Caco-2 (cell line): ENCODE measurements around the gene MAST4. TPM values are rescaled to one million over a fixed set of nuclear protein-coding genes. Genes with fewer than 3 reads are reported as not detected.

ENCODE experiments used
- BruUV-seq: library from RNA; stranded (reverse); fragments of 400-500 nt; replicated peaks from 2 replicates; lab custom pipeline; 2021; lab: Mats Ljungman, UMichigan
- CTCF ChIA-PET: fragments of 300-600 bp; sonication (Branson Sonifier 250); formaldehyde crosslinking; loops from one replicate; lab custom pipeline; 2022; ENCODE audit warnings: antibody characterized with exemption; lab: Charles Lee
- POLR2A ChIA-PET: fragments of 300-600 bp; sonication (Branson Sonifier 250); formaldehyde crosslinking; loops from one replicate; lab custom pipeline; 2022; ENCODE audit warnings: antibody characterized with exemption; lab: Charles Lee
- DNase-seq, 2 experiments: peaks; one replicate each; pipeline versions ENCODE4 v3.0.0 to v3.0.0-alpha.2; 2020 to 2022
- H3K27me3 ChIP-seq: replicated peaks from 2 replicates; pipeline ENCODE4 v1.6.0; 2011; ENCODE audit warnings: low read length; ENCODE audit not compliant: control insufficient read depth, insufficient read depth
- H3K36me3 ChIP-seq: 2 replicates; pipeline ENCODE4 v1.5.1; 2011; ENCODE audit warnings: low read length; ENCODE audit not compliant: control insufficient read depth, insufficient read depth
- H3K4me1 ChIP-seq: fragments of 250-450 bp; sonication (Bioruptor Pico); 2 replicates; pipeline ENCODE4 v1.5.1; 2020; ENCODE audit warnings: mild to moderate bottlenecking
- H3K4me3 ChIP-seq: 2 replicates; pipeline ENCODE4 v1.5.1; 2011; ENCODE audit warnings: low read depth, mild to moderate bottlenecking, control low read depth, low read length
- H3K9me3 ChIP-seq: fragments of 250-450 bp; sonication (Bioruptor Pico); 2 replicates; pipeline ENCODE4 v1.5.1; 2020; ENCODE audit warnings: mild to moderate bottlenecking, moderate library complexity
- H3K27ac Mint-ChIP-seq: one replicate; pipeline ENCODE4 v1.8.0; 2022; ENCODE audit warnings: mixed read lengths; ENCODE audit not compliant: unreplicated experiment
- H3K27me3 Mint-ChIP-seq: one replicate; pipeline ENCODE4 v1.8.0; 2022; ENCODE audit warnings: mixed read lengths; ENCODE audit not compliant: insufficient read depth, unreplicated experiment
- H3K36me3 Mint-ChIP-seq: one replicate; pipeline ENCODE4 v1.8.0; 2022; ENCODE audit warnings: mild to moderate bottlenecking, mixed read lengths; ENCODE audit not compliant: insufficient read depth, unreplicated experiment
- H3K4me1 Mint-ChIP-seq: one replicate; pipeline ENCODE4 v1.8.0; 2022; ENCODE audit warnings: low read depth, mixed read lengths; ENCODE audit not compliant: unreplicated experiment
- H3K4me3 Mint-ChIP-seq: one replicate; pipeline ENCODE4 v1.8.0; 2022; ENCODE audit warnings: mild to moderate bottlenecking, moderate library complexity, mixed read lengths; ENCODE audit not compliant: unreplicated experiment
- H3K9me3 Mint-ChIP-seq: one replicate; pipeline ENCODE4 v1.8.0; 2022; ENCODE audit warnings: mixed read lengths; ENCODE audit not compliant: unreplicated experiment
- intact Hi-C: fragments of 100-400 bp; cut with micrococcal nuclease; formaldehyde crosslinking; loops from one replicate; pipeline ENCODE4 v1.10.0; 2022; ENCODE audit not compliant: unreplicated experiment
- total RNA-seq: library from RNA; stranded (reverse); gene quantifications from 2 replicates; pipeline ENCODE4 v1.2.3, GENCODE V29; 2022
- TF ChIP-seq, protein P1 (sequence below), 2 experiments: fragments of 200-600 bp in 1 of 2; IDR thresholded peaks; 1 replicate in 1 of 2; 2 replicates in 1 of 2; pipeline versions ENCODE4 v1.5.1 to v1.8.0; 2011 to 2022; ENCODE audit warnings: antibody characterized with exemption in 1 of 2, control low read depth in 1 of 2, inconsistent platforms in 1 of 2, low read depth in 1 of 2, low read length in 1 of 2, mild to moderate bottlenecking in 1 of 2, moderate library complexity in 1 of 2; ENCODE audit not compliant: insufficient read depth in 1 of 2, severe bottlenecking in 1 of 2, unreplicated experiment in 1 of 2

The MAST4 gene
- total RNA-seq, 1 experiment from 2014 or later: 17.8 TPM

DNA sequence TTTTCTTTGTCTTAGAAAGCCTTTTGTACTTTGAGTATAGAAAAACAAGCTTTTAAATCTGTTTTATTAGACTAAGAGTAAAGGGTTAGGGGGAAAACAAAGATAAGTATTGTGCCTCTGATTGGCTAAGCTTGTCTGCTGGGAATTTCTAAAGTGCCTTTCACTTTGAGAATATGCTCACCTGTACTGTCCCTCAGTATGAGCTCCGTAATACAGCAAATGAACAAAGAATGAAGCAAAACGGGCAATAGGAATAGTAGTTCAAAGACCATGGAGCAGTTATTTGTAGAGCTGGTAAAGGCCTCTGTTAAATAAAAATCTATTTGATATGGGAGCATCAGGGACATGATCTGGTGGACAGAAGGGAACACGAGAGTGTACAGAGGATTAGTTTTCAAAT is 277.8 kb downstream of the MAST4 start:
- BruUV-seq: no TSS peak
- peak in 1 of 2 experiments; percentile 23 for DNase-seq
- no peaks in the 10 kb centered on the region for H3K36me3 ChIP-seq
- no peaks in the 10 kb centered on the region for H3K9me3 ChIP-seq
- Mint-ChIP-seq H3K9me3 (no peaks in the 10 kb centered on the region), H3K27me3 (no peaks in the 10 kb centered on the region), H3K36me3 (no peaks in the 10 kb centered on the region), H3K4me3 (peak overlapping the region; percentile 5), H3K4me1 (peaks cover 8% of the 10 kb centered on the region), H3K27ac (no peak overlapping the region)
- H3K4me1 ChIP-seq: peaks cover 20% of the 10 kb centered on the region
- POLR2A ChIA-PET: no interaction called here
- H3K27me3 ChIP-seq: no peaks in the 10 kb centered on the region; the same call in 1 of the 2 replicates
- CTCF ChIA-PET: interaction anchor here (1.1 kb wide), 1 partner anchor 276 kb away, joined by 6 read pairs; no protein-coding TSS in a partner anchor
- H3K4me3 ChIP-seq: no peak overlapping the region
- TF ChIP-seq, protein P1, sequence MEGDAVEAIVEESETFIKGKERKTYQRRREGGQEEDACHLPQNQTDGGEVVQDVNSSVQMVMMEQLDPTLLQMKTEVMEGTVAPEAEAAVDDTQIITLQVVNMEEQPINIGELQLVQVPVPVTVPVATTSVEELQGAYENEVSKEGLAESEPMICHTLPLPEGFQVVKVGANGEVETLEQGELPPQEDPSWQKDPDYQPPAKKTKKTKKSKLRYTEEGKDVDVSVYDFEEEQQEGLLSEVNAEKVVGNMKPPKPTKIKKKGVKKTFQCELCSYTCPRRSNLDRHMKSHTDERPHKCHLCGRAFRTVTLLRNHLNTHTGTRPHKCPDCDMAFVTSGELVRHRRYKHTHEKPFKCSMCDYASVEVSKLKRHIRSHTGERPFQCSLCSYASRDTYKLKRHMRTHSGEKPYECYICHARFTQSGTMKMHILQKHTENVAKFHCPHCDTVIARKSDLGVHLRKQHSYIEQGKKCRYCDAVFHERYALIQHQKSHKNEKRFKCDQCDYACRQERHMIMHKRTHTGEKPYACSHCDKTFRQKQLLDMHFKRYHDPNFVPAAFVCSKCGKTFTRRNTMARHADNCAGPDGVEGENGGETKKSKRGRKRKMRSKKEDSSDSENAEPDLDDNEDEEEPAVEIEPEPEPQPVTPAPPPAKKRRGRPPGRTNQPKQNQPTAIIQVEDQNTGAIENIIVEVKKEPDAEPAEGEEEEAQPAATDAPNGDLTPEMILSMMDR (IDR thresholded peaks at IDR 0.05; ENCODE audit: insufficient read depth in 1 of 2, low read depth in 1 of 2, low read length in 1 of 2, severe bottlenecking in 1 of 2, unreplicated experiment in 1 of 2): no peak
- intact Hi-C loops: no loop called here

DNA sequence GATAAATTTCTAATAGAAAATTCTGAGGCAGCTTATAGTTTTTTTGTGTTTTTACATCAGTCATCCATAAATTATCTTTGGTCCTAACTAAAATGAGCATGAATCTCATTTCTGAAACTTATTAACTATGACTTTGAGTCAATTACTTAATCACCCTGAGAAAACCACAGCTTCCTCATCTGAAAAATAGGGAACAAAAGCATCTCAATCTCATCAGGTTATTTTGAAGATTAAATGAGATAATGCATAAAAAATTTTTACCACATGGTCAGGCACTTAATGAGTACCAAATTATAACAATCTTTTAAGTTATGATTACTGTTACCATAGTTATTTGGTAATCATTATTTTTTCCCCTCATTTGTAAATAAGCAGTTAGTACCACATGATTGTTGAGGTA is 279.1 kb downstream of the MAST4 start:
- Mint-ChIP-seq H3K4me1 (peaks cover 8% of the 10 kb centered on the region), H3K4me3 (no peak overlapping the region), H3K9me3 (no peaks in the 10 kb centered on the region), H3K27me3 (no peaks in the 10 kb centered on the region), H3K36me3 (no peaks in the 10 kb centered on the region), H3K27ac (no peak overlapping the region)
- intact Hi-C loops: no loop called here
- POLR2A ChIA-PET: no interaction called here
- DNase-seq: no peak
- CTCF ChIA-PET: interaction anchor here (0.6 kb wide), 1 partner anchor 38 kb away, joined by 3 read pairs; no protein-coding TSS in a partner anchor
- Histone ChIP-seq H3K27me3 (no peaks in the 10 kb centered on the region; the same call in 1 of the 2 replicates), H3K36me3 (no peaks in the 10 kb centered on the region), H3K9me3 (no peaks in the 10 kb centered on the region), H3K4me1 (peaks cover 20% of the 10 kb centered on the region), H3K4me3 (no peak overlapping the region)
- TF ChIP-seq, protein P1 (IDR thresholded peaks at IDR 0.05; ENCODE audit: insufficient read depth in 1 of 2, low read depth in 1 of 2, low read length in 1 of 2, severe bottlenecking in 1 of 2, unreplicated experiment in 1 of 2): no peak
- no TSS peak for BruUV-seq

DNA sequence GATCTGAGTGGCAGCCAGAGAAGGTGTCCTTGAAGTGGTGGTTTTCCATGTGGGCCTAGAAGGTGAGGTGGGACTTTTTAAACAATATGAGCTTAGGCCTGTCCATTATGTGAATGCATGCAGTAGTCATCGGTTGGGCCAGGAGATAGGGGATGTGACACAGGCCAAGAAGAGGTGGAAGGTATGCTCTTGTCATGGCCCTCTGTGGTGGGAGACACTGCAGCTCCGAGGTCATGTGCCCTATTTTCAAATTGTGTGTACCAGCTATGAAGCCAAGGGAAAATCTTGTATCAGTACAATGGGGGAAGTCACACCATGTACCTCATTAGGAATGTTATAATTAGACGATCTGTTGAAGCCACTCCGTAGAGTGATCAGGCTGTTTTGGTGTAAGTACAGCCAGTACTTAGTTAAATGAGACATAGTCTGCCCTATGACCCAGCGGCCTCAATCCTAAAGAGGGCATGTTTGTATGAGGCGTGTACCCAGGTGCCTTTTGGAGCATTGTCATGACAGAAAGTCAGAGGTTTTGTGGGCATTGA is 280.1 kb downstream of the MAST4 start:
- TF ChIP-seq, protein P1 (IDR thresholded peaks at IDR 0.05; ENCODE audit: insufficient read depth in 1 of 2, low read depth in 1 of 2, low read length in 1 of 2, severe bottlenecking in 1 of 2, unreplicated experiment in 1 of 2): no peak
- POLR2A ChIA-PET: no interaction called here
- Mint-ChIP-seq H3K27ac (no peak overlapping the region), H3K27me3 (no peaks in the 10 kb centered on the region), H3K4me3 (no peak overlapping the region), H3K36me3 (no peaks in the 10 kb centered on the region), H3K4me1 (peaks cover 8% of the 10 kb centered on the region), H3K9me3 (no peaks in the 10 kb centered on the region)
- CTCF ChIA-PET: no interaction called here
- Histone ChIP-seq H3K36me3 (no peaks in the 10 kb centered on the region), H3K9me3 (no peaks in the 10 kb centered on the region), H3K4me1 (peaks cover 21% of the 10 kb centered on the region), H3K4me3 (no peak overlapping the region), H3K27me3 (no peaks in the 10 kb centered on the region; the same call in 1 of the 2 replicates)
- no TSS peak for BruUV-seq
- intact Hi-C loops: no loop called here
- no peak for DNase-seq
